ENCODE measurements around the gene MRPL34.

Gene MRPL34

DNA sequence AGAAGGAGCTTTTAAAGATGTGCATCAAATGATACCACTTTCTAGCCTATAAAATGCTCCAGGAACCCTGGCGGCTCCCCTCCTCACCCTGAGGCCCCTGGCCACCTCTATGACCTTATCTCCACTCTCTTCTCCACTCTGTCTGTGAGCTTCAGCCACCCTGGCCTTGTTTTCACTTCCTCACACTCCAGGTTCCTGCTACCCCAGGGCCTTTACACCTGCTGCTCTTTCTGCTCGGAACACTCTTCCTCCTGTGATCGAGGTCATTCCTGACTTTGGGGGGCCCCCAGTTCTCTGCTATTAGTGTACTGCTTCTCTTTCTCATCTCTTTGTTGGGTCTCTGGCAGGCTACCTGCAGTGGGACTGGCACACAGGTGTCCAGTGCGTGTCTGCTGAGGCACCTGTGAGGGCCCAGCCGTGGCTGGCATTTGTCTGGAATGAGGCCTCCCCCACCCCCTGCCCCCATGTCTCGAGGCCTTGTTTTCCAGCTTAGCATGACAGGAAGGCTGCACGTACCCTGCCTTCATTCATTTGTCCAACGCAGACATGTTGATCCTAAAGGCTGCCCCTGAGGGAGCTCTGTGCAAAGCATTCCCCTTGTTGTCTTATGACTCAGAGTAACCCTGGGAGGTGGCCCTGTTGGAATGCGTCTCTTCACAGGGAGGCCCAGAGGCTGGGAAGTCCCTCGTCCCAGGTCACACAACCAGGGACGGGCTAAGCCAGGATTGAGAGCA lies 6.0 kb downstream of the MRPL34 start:
- peak; percentile 56 to 57 for DNase-seq

- no peak for DNase-seq
Measured at GRCh38 chr19:17312189-17313113, 6.8 kb downstream of the MRPL34 start.

DNA sequence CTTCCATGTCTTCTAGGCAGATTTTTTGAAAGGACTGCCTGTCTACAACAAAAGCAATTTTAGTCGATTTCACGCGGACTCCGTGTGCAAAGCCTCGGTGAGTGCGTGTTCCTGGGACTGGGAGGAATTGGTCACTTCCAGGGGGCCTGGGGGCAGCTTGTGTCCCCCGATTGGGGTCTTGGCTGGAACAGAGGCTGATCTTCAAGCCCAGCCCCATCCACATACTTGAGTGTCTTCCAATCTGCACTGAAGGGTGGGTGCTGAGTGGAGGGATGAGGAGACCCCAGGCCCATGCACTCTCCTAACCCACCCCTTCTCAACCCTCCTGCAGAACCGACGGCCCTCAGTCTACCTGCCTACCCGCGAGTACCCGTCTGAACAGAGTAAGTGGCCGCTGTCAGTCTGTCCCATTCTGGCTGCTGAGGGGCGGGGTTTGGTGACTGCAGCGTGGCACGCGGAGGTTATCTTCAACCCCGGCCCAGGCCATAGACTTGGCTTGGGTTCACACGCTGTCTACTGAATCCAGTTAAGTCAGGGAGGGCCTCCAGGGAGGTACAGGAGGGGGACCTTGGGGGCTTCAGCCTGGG lies 8.4 kb downstream of the MRPL34 start:
- no peak for DNase-seq

- DNase-seq = no peak
Measured at GRCh38 chr19:17318966-17319365, 13.3 kb downstream of the MRPL34 start.

GRCh38 chr19:17319473-17320238 lies 14.0 kb downstream of the MRPL34 start:
- DNase-seq = no peak

- DNase-seq = no peak
Measured at GRCh38 chr19:17320435-17320834, 14.8 kb downstream of the MRPL34 start.

DNA sequence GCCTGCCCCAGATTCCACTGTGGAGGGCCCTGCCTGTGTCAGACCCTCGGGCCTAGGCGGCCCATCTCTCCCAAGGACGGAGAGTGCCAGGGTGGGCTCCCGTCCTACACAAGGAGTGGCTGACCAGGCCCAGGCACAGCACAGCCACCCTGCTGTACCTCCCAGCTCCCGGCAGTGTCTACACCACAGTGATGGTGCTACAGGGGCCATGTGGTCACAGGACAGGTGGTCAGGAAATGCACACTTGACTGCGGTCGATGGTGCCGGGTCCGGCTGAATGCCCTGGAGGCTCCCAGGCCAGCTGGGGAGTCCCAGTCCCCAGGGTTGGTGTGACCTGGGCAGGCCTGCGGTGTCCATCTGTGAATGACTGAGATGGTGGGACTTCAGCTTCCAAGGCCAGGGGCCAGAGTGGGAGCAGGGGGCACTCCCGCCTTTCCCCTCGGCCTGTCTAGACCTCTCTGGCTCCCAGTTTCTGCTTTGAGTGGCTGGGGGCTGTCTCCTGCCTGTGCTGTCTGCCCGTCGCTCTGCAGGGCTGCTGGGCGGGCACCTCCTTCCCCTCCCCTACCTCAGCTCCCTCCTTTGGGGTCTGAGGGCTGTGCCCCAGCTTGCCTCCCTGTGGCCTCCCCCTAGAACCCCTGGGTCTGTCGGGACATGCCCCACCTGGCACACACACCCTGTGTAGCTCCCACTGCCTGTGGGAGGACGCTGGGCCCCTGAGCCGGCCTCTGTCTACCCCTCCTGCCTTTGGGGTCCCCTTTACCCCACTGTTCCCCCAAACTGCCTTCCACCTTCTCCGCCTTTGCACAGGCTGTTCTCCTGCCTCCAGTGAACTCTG lies 16.2 kb downstream of the MRPL34 start:
- DNase-seq = no peak

DNA sequence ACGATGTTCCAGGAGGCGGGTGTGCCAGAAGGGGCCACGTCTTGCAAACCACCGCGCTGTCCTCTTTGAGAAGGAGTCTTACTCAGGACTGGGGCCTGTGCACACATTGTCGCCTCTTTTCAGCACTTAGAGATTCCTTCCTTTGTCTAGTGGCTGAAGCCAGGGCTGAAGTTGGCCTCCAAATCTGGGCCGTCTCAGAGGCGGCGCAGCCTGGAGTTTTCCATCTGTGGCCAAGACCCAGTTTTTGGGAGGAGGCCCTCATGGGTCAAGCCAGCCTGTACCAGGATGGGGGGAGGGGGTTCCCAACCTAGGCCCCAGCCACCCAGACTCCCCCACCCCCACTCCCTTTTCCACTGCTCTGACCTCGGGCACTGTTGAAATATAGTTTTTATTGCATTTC lies 17.2 kb downstream of the MRPL34 start:
- no peak for DNase-seq

DNA sequence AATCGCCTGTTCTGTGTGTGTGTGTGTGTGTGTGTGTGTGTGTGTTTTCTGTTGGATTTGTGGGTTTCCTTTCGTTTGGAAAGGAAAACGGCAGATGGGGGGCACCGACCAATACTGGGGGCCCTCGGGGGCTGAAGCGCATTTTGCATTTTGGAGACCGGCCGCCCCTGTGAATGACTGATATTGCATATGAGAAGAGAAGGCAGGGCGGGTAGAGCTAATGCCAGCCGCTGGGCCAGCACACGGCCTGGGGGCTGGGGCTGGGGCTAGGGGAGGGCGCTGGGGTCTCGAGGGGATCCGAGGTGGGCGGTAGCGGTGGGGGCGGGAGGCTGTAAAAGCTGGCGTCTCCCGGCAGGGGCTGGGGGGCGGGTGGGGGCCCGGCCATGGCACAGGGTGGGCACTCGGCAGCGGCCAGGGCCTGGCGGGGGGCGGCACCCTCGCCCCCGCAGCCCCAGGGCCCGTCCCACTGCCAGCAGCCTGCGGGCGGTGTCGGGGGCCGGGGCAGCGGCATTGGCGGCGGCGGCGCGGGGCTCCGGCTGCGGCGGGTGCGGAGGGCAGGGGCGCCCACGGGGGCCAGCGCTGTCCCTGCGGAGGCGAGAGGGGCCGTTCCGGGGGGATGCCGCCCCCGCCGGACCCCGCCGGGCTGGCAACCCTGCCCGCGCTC lies 17.8 kb downstream of the MRPL34 start:
- no peak for DNase-seq

DNA sequence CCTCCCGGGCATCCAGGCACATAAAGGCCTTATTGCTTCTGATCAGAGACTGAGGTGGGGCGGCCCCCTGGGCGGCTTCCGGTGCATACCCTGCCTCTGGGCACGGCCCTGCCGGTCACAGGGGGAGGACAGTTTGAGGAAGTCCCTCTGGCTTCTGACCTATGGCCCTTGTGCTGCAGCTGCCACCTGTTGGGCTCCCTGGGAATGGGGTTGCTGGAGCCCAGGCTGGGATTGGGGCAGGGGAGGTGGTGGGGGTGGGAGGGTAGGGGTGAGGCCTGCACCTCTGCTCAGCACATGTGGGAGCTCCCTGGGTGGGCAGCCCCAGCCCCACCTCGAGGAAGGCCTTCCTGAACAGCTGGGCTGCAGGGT lies 18.3 kb downstream of the MRPL34 start:
- DNase-seq = no peak

DNA sequence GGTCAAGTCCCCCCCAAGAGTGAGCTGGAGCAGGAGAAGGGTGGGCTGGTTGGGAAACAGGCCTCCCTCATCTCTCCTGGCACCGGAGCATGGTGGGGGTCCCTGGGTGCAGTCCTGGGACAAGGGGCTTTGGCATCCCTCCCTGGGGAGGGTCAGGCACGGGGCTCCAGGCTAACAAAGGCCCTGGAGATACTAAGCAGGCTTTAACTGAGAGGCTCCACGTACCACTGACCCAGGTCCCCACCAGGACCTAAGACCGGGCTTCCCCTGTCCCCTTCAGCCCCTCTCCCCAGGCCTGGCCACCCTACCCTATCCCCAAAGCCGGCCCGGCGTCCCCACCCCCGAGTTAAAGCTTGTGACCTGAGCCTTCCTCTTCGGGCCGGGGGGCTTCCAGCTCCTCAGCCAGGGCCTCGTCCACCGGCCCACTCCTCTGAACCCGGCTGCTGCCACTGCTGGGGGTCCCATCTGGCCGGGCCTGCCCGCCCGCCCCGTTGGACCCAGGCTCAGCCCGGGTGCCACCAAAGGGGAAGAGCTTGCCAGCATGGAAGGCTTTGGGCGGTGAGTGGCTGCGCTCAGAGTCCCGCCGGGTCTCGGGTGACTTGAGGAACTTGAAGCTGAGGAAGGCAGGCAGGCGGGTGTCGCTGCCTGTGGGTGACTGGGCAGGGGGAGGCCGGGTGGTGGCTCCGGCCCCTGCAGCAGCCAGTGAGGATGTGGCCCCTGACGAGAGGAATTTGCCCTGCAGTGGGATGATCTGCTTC lies 18.9 kb downstream of the MRPL34 start:
- DNase-seq = no peak

- DNase-seq = no peak
Measured at GRCh38 chr19:17325133-17325532, 19.5 kb downstream of the MRPL34 start.

DNA sequence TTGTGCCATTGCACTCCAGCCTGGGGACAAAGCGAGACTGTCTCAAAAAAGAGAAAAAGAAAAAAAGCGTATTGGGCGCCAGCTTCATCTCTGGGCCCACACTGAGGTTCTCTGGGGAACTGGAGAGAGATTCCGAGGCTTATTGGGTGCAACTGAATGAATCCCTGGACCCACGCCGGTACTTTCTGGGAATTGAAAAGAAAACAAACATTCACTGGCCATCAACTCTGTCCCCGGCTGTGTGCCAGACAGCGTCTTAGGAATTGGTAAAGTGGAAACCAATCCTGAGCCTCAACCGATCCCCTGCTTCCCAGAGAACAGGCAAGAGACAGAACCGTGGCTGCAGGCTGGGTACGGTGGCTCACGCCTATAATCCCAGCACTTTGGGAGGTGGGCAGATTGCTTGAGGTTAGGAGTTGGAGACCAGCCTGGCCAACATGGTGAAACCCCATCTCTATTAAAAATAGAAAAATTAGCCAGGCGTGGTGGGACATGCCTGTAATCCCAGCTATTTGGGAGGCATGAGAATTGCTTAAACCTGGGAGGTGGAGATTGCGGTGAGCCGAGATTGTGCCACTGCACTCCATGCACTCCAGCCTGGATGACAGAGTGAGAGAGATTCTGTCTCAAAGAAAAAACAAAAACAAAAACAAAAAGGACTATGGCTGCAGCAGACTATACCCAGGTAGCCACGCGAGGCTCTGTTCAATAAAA lies 20.4 kb downstream of the MRPL34 start:
- no peak for DNase-seq

DNA sequence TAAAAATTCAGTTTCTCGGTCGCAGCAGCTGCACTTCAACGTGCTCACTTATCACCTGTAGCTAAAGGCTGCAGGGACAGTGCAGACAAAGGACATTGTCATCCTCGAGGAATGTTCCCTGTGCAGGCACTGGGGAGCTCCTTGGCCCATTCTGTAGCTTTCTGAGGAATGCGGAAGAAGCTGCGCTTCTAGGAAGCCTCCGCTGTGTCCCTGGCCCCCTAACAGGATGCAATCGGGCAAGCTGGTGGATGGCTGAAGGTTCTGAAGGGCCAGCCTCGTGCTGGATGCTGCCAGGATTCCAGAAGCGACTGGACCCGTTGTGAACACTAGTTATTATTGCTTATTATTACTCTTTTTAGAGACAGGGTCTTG lies 20.9 kb downstream of the MRPL34 start:
- DNase-seq = no peak

- no peak for DNase-seq
Measured at GRCh38 chr19:17327068-17327653, 21.5 kb downstream of the MRPL34 start.

DNA sequence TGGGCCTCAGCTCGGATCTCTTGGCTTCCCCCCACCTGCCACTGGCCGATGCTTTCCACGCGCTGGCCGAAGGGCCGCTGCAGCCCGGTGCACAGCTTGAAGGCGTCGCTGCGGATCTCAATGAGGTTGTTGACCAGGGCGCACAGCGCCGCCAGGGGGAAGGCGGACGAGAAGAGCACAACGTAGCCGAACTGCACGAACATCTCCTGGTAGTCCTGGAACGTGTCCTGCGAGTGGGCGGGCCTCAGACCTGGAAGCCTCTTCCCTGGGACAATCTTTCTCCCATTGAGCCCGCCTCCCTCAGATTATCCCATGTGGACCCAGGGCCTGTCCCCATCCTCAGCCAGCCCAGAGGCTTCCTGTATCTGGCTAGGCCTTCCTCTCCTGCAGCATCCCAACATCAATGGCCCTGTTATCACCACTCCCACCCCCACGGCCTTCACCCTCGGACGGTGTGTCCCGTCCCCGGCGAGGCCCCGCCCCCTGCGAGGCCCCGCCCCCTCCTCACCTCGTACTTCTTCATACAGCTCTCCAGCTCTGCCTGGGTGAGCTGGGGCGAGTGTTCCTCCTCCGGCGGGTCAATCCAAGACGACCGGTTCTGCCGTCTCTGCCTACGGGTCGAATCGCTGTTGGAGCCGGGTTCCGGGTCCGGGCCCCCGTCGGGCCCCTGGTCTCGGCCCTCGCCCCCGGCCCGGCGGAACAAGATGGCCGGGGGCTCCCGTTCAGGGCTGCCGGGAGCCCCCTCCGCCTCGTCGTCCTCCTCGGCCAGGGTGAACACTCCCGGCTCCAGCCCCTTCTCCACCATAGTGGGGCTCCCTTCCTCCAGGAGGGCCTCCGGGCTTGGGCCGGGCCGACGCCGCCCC lies 22.2 kb downstream of the MRPL34 start:
- DNase-seq = no peak

GRCh38 chr19:17328517-17329365 lies 23.1 kb downstream of the MRPL34 start:
- no peak for DNase-seq
